GM19193 (cell line): ENCODE data around the gene LDB2.

Experiments
- POLR2A ChIP-seq: IDR thresholded peaks from 4 replicates; pipeline ENCODE4 v1.6.1; 2011; ENCODE audit not compliant: insufficient read depth, insufficient read length; ENCODE audit errors: extremely low read depth

The LDB2 gene

GRCh38 chr4:16835597-16836247 is 62.7 kb downstream of the LDB2 start:
- no peak for TF ChIP-seq POLR2A

GRCh38 chr4:16834814-16835213 is 63.6 kb downstream of the LDB2 start:
- no peak for TF ChIP-seq POLR2A

- no peak for TF ChIP-seq POLR2A
Measured at GRCh38 chr4:16833722-16834121, 64.7 kb downstream of the LDB2 start.

- no peak for TF ChIP-seq POLR2A
Measured at GRCh38 chr4:16830081-16830480, 68.4 kb downstream of the LDB2 start.

GRCh38 chr4:16827794-16828724 is 70.4 kb downstream of the LDB2 start:
- TF ChIP-seq POLR2A, result no peak

- TF ChIP-seq POLR2A, result no peak
Measured at GRCh38 chr4:16827045-16827444, 71.4 kb downstream of the LDB2 start.

GRCh38 chr4:16826406-16826910 is 72.0 kb downstream of the LDB2 start:
- no peak for TF ChIP-seq POLR2A

GRCh38 chr4:16824278-16824806 is 74.1 kb downstream of the LDB2 start:
- no peak for TF ChIP-seq POLR2A

GRCh38 chr4:16820329-16820728 is 78.1 kb downstream of the LDB2 start:
- TF ChIP-seq POLR2A, result no peak

- TF ChIP-seq POLR2A, result no peak
Measured at GRCh38 chr4:16819652-16820051, 78.8 kb downstream of the LDB2 start.

GRCh38 chr4:16818005-16818404 is 80.4 kb downstream of the LDB2 start:
- no peak for TF ChIP-seq POLR2A

GRCh38 chr4:16817286-16817685 is 81.2 kb downstream of the LDB2 start:
- no peak for TF ChIP-seq POLR2A

GRCh38 chr4:16814361-16814760 is 84.1 kb downstream of the LDB2 start:
- TF ChIP-seq POLR2A, result no peak

GRCh38 chr4:16812041-16812440 is 86.4 kb downstream of the LDB2 start:
- no peak for TF ChIP-seq POLR2A

- TF ChIP-seq POLR2A, result no peak
Measured at GRCh38 chr4:16809943-16810342, 88.5 kb downstream of the LDB2 start.
